ENCODE measurements around the gene ELMO1. TPM values are rescaled to one million over a fixed set of nuclear protein-coding genes. Genes with fewer than 3 reads are reported as not detected.

Gene ELMO1
- total RNA-seq, 1 experiment from 2014 or later: 7.8 TPM

DNA sequence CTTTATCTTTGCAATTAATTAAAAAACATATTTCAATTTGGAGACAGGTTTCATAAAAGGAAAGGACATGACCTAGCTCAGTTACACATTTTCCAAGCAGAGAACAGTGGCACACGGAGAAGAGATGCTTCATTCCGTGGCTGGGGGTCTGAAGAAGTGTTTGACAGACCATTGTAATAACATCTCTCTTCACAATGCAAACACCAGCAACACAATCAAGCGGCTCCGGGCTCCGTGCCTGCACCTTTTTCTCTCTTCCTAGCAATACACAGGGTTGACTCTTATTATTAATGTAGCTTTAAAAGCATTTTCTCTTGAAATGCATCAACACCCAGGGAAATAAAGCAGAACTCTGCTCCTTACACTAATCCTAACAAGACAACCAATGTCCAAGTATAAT is 463.3 kb downstream of the ELMO1 start:
- Histone ChIP-seq H3K4ac (ENCODE audit: low read depth, low read length) (no peak overlapping the region), H3K79me1 (ENCODE audit: insufficient read depth, low read depth, low read length, poor library complexity, severe bottlenecking) (no peaks in the 10 kb centered on the region), H3T11ph (ENCODE audit: low read length) (no peak overlapping the region), H2BK15ac (ENCODE audit: low read depth, low read length) (no peak overlapping the region), H2BK20ac (ENCODE audit: low read depth, low read length, poor library complexity, severe bottlenecking) (no peak overlapping the region), H3K9me3 (ENCODE audit: control insufficient read depth, low read depth, low read length) (no peaks in the 10 kb centered on the region), H3K23me2 (ENCODE audit: insufficient read length, low read depth, low read length, poor library complexity, severe bottlenecking) (no peaks in the 10 kb centered on the region), H2BK12ac (ENCODE audit: insufficient read length, low read depth, low read length) (no peak overlapping the region), H3K79me2 (ENCODE audit: insufficient read depth, low read length) (no peaks in the 10 kb centered on the region), H3K9ac (ENCODE audit: extremely low read depth, insufficient read length, low read length) (no peak overlapping the region), H3K14ac (ENCODE audit: insufficient read depth, low read length) (no peak overlapping the region), H4K8ac (replicated peaks; ENCODE audit: insufficient read length, low read depth, low read length) (no peak overlapping the region), H3K4me1 (ENCODE audit: insufficient read depth, low read length) (peaks cover 2% of the 10 kb centered on the region; the same call in 1 of the 2 replicates), H3K23ac (ENCODE audit: insufficient read length, low read depth, low read length) (no peak overlapping the region), H2AK5ac (ENCODE audit: insufficient read length, low read length) (no peak overlapping the region), H3K56ac (ENCODE audit: insufficient read length, low read depth, low read length) (no peak overlapping the region), H3K18ac (ENCODE audit: insufficient read length, low read depth, low read length) (peak overlapping the region; percentile 27), H3K4me2 (ENCODE audit: insufficient read depth, insufficient read length, low read length) (no peak overlapping the region), H3K27ac (ENCODE audit: insufficient read length, low read depth, low read length) (no peak overlapping the region), H4K20me1 (ENCODE audit: control insufficient read depth, insufficient read depth, insufficient read length) (no peaks in the 10 kb centered on the region), H2BK5ac (ENCODE audit: insufficient read length, low read length) (no peak overlapping the region), H4K5ac (ENCODE audit: insufficient read length, low read depth, low read length) (no peak overlapping the region), H2BK120ac (ENCODE audit: low read depth, low read length, poor library complexity, severe bottlenecking) (no peak overlapping the region), H4K91ac (ENCODE audit: insufficient read length, low read depth, low read length) (no peak overlapping the region), H2AFZ (ENCODE audit: low read length) (no peak overlapping the region), H3K27me3 (ENCODE audit: insufficient read depth, low read length) (no peaks in the 10 kb centered on the region)
- peaks cover 12 to 15% of the 10 kb centered on the region in 2 experiments for H3K4me1 Mint-ChIP-seq
- no peaks in the 10 kb centered on the region for H3K36me3 Mint-ChIP-seq (ENCODE audit: insufficient read depth in 1 of 3, low read depth in 3 of 3)
- TF ChIP-seq, protein P1, sequence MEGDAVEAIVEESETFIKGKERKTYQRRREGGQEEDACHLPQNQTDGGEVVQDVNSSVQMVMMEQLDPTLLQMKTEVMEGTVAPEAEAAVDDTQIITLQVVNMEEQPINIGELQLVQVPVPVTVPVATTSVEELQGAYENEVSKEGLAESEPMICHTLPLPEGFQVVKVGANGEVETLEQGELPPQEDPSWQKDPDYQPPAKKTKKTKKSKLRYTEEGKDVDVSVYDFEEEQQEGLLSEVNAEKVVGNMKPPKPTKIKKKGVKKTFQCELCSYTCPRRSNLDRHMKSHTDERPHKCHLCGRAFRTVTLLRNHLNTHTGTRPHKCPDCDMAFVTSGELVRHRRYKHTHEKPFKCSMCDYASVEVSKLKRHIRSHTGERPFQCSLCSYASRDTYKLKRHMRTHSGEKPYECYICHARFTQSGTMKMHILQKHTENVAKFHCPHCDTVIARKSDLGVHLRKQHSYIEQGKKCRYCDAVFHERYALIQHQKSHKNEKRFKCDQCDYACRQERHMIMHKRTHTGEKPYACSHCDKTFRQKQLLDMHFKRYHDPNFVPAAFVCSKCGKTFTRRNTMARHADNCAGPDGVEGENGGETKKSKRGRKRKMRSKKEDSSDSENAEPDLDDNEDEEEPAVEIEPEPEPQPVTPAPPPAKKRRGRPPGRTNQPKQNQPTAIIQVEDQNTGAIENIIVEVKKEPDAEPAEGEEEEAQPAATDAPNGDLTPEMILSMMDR (conservative IDR thresholded peaks at IDR 0.05): no peak
- no CpG with 5 or more reads among the region's 5 CpGs for WGBS (ENCODE audit: extremely low coverage, insufficient read length, low lambda C conversion rate)
- H3K27me3 Mint-ChIP-seq (ENCODE audit: low read depth): no peaks in the 10 kb centered on the region
- no peaks in the 10 kb centered on the region for H3K9me3 Mint-ChIP-seq
- no peak for DNase-seq
- no peak overlapping the region for H3K27ac Mint-ChIP-seq
- H3K4me3 Mint-ChIP-seq: no peak overlapping the region
